SK-N-SH (cell line): ENCODE data around the gene TAF1B. TPM values are rescaled to one million over a fixed set of nuclear protein-coding genes. Genes with fewer than 3 reads are reported as not detected.

Experiments used
- CTCF ChIA-PET: fragments of 300-600, 350-600 bp; formaldehyde crosslinking; extraction: SDS; loops from one replicate; lab custom pipeline; 2021; lab: Yijun Ruan, JAX
- POLR2A ChIA-PET: fragments of 350-600 bp; sonication (Branson Sonifier 250); formaldehyde crosslinking; extraction: SDS; loops from one replicate; lab custom pipeline; 2020; ENCODE audit warnings: antibody characterized with exemption, inconsistent platforms; lab: Yijun Ruan, JAX
- DNase-seq: peaks from one replicate; pipeline ENCODE4 v3.0.0; 2012
- H2AFZ ChIP-seq: fragments of 200-600 bp; sonication (generic); 2 replicates; pipeline ENCODE4 v1.8.1; 2016; ENCODE audit warnings: antibody characterized with exemption, mild to moderate bottlenecking, low read depth
- H3F3A ChIP-seq: fragments of 200-600 bp; sonication (generic); replicated peaks from 2 replicates; pipeline ENCODE3; 2016; ENCODE audit warnings: antibody characterized with exemption, mild to moderate bottlenecking; ENCODE audit not compliant: insufficient read depth
- H3K27ac ChIP-seq, 2 experiments: fragments of 200-500 bp in 1 of 2; fragments of 200-600 bp in 1 of 2; sonication (Bioruptor generic) in 1 of 2; sonication (generic), shearing (Covaris generic) in 1 of 2; 2 replicates each; pipeline versions ENCODE4 v1.5.1 to v1.6.1; 2014 to 2016; ENCODE audit warnings: low read depth in 2 of 2, inconsistent platforms in 1 of 2, low read length in 1 of 2, mild to moderate bottlenecking in 1 of 2, mixed read lengths in 1 of 2
- H3K27me3 ChIP-seq: fragments of 200-600 bp; sonication (generic), shearing (Covaris generic); 2 replicates; pipeline ENCODE4 v1.6.1; 2016; ENCODE audit warnings: mixed run types; ENCODE audit not compliant: insufficient read depth
- H3K36me3 ChIP-seq, 2 experiments: fragments of 200-500 bp in 1 of 2; fragments of 200-600 bp in 1 of 2; sonication (Bioruptor generic) in 1 of 2; sonication (generic) in 1 of 2; replicated peaks in 1 of 2; 2 replicates each; pipeline versions ENCODE3 to v1.5.1; 2014 to 2016; ENCODE audit warnings: low read length in 1 of 2, mild to moderate bottlenecking in 1 of 2; ENCODE audit not compliant: insufficient read depth in 2 of 2, control insufficient read depth in 1 of 2
- H3K4me1 ChIP-seq, 2 experiments: fragments of 200-500 bp in 1 of 2; fragments of 200-600 bp in 1 of 2; sonication (Bioruptor generic) in 1 of 2; sonication (generic), shearing (Covaris generic) in 1 of 2; 2 replicates each; pipeline versions ENCODE4 v1.5.1 to v1.6.1; 2014 to 2016; ENCODE audit warnings: low read depth in 1 of 2, low read length in 1 of 2, mixed run types in 1 of 2; ENCODE audit not compliant: insufficient read depth in 2 of 2, control insufficient read depth in 1 of 2
- H3K4me2 ChIP-seq: fragments of 200-600 bp; sonication (generic), shearing (Covaris generic); 2 replicates; pipeline ENCODE4 v1.6.1; 2017; ENCODE audit warnings: mixed run types
- H3K4me3 ChIP-seq, 2 experiments: fragments of 200-500 bp in 1 of 2; fragments of 200-600 bp in 1 of 2; sonication (Bioruptor generic) in 1 of 2; sonication (generic), shearing (Covaris generic) in 1 of 2; 2 replicates each; pipeline versions ENCODE4 v1.5.1 to v1.8.1; 2014 to 2016; ENCODE audit warnings: low read depth in 2 of 2, inconsistent platforms in 1 of 2, low read length in 1 of 2, mild to moderate bottlenecking in 1 of 2, mixed read lengths in 1 of 2, moderate library complexity in 1 of 2
- H3K79me2 ChIP-seq: fragments of 200-600 bp; sonication (generic); 2 replicates; pipeline ENCODE4 v1.8.1; 2017; ENCODE audit warnings: mild to moderate bottlenecking; ENCODE audit not compliant: insufficient read depth
- H3K9ac ChIP-seq: fragments of 200-600 bp; sonication (generic); 2 replicates; pipeline ENCODE4 v1.6.1; 2017; ENCODE audit warnings: mixed run types
- H3K9me2 ChIP-seq: fragments of 200-600 bp; sonication (generic); 2 replicates; pipeline ENCODE4 v1.6.1; 2017; ENCODE audit warnings: mixed run types
- H3K9me3 ChIP-seq: fragments of 200-600 bp; sonication (generic); 2 replicates; pipeline ENCODE4 v1.6.1; 2017; ENCODE audit warnings: mixed run types, mild to moderate bottlenecking, moderate library complexity
- H4K20me1 ChIP-seq: fragments of 200-600 bp; sonication (generic); 2 replicates; pipeline ENCODE4 v1.6.1; 2017; ENCODE audit warnings: mild to moderate bottlenecking, mixed run types; ENCODE audit not compliant: insufficient read depth
- FOSL2 ChIP-seq: IDR thresholded peaks from 2 replicates; pipeline ENCODE4 v1.4.0; 2012; ENCODE audit warnings: low read depth, mild to moderate bottlenecking, moderate library complexity, borderline replicate concordance
- GATA2 ChIP-seq: sonication (generic); formaldehyde crosslinking; IDR thresholded peaks from 2 replicates; pipeline ENCODE4 v1.5.0; 2020; ENCODE audit warnings: mild to moderate bottlenecking, missing genetic modification reagents
- IRF3 ChIP-seq: fragments of 150-350 bp; IDR thresholded peaks from 2 replicates; pipeline ENCODE4 v1.6.1; 2016; ENCODE audit warnings: mild to moderate bottlenecking, low read depth, low read length
- NFIC ChIP-seq: IDR thresholded peaks from 2 replicates; pipeline ENCODE4 v1.4.0; 2012; ENCODE audit warnings: borderline replicate concordance
- REST ChIP-seq: IDR thresholded peaks from 2 replicates; pipeline ENCODE4 v1.6.1; 2012; ENCODE audit warnings: mild to moderate bottlenecking, low read depth, low read length, moderate library complexity
- SIN3A ChIP-seq: IDR thresholded peaks from 2 replicates; pipeline ENCODE4 v1.6.1; 2012; ENCODE audit warnings: low read depth, mild to moderate bottlenecking, low read length, moderate library complexity, borderline replicate concordance
- SMC3 ChIP-seq: IDR thresholded peaks from 2 replicates; pipeline ENCODE4 v1.6.1; 2012; ENCODE audit warnings: low read depth, low read length, improper control_type of control experiment
- WGBS: methylation state at CpG from one replicate; pipeline ENCODE4 v1.1.6; 2017; ENCODE audit warnings: low lambda C conversion rate; 5-methylcytosine and 5-hydroxymethylcytosine counted together
- polyA plus RNA-seq, 3 experiments: library from polyadenylated mRNA; depleted of rRNA; stranded (reverse); fragments of >200 nt; gene quantifications; 2 replicates each; pipeline ENCODE4 v1.2.3, GENCODE V29; 2012

TAF1B gene
- polyA plus RNA-seq, 1 of the 3 experiments (the other 2 are of a cell fraction), result 7.8 TPM

- WGBS, result 94% methylated on average over 4 of the region's 4 CpGs
- Histone ChIP-seq H3K9me2 (no peaks in the 10 kb centered on the region), H3K9ac (no peak overlapping the region), H3K36me3 (peaks cover 22 to 24% of the 10 kb centered on the region in 2 experiments), H3K27ac (no peak overlapping the region), H3K79me2 (peaks cover 6% of the 10 kb centered on the region; the same call in 1 of the 2 replicates), H3K4me2 (no peak overlapping the region), H3K4me3 (no peak overlapping the region), H3K9me3 (no peaks in the 10 kb centered on the region; the same call in 1 of the 2 replicates), H3K27me3 (no peaks in the 10 kb centered on the region), H2AFZ (no peak overlapping the region), H3F3A (peaks cover 12% of the 10 kb centered on the region), H3K4me1 (peaks cover 14 to 18% of the 10 kb centered on the region in 2 experiments), H4K20me1 (no peaks in the 10 kb centered on the region)
- no peak for DNase-seq
- ChIA-PET POLR2A (no interaction called here), CTCF (interaction anchor here (1.4 to 1.8 kb wide), 2 partner anchors 11 to 78 kb away, joined by 4 to 8 read pairs; no protein-coding TSS in a partner anchor)
- TF ChIP-seq REST (no peak), FOSL2 (no peak), IRF3 (no peak), SMC3 (no peak), SIN3A (no peak)
Measured at GRCh38 chr2:9892236-9892635, 49.0 kb downstream of the TAF1B start.

- H3K79me2 ChIP-seq, result peaks cover 7% of the 10 kb centered on the region; the same call in 1 of the 2 replicates
- H3K4me1 ChIP-seq, result peaks cover 21 to 23% of the 10 kb centered on the region in 2 experiments
- TF ChIP-seq GATA2 (CRISPR knock-in tag), result peak; percentile 11; the same call in 1 of the 2 replicates
- TF ChIP-seq NFIC, result no peak
- TF ChIP-seq, all 33 proteins: peak for 1
- Histone ChIP-seq H3K27me3 (no peaks in the 10 kb centered on the region), H3K4me3 (no peak overlapping the region), H3K4me2 (peak overlapping the region; percentile 25; the same call in 1 of the 2 replicates), H4K20me1 (no peaks in the 10 kb centered on the region), H3F3A (peaks cover 20% of the 10 kb centered on the region), H3K9me2 (no peaks in the 10 kb centered on the region), H2AFZ (no peak overlapping the region), H3K9me3 (no peaks in the 10 kb centered on the region), H3K36me3 (peaks cover 7 to 11% of the 10 kb centered on the region in 2 experiments), H3K27ac (peak overlapping the region; percentile 45 to 77; a peak in 3 of 4 replicates), H3K9ac (no peak overlapping the region)
- ChIA-PET POLR2A (no interaction called here), CTCF (interaction anchor here (0.6 to 1.9 kb wide), 9 partner anchors 10 to 1332 kb away, joined by 3 to 4 read pairs (median 4); partner anchors contain the start of gene TAF1B)
- WGBS, result 83% methylated on average over 7 of the region's 7 CpGs
- no peak for DNase-seq
Measured at GRCh38 chr2:9895669-9896590, 52.7 kb downstream of the TAF1B start.
